Natural killer cell (primary cell): ENCODE data around the gene ADSS1. TPM values are rescaled to one million over a fixed set of nuclear protein-coding genes. Genes with fewer than 3 reads are reported as not detected.

Experiments used
- ATAC-seq, 3 donors: fragments of 150-1000 bp in 2 of 3; fragments of 200-7000 bp in 1 of 3; cut with Tn5 transposase; 1 replicate in 1 of 3; 2 replicates in 2 of 3; pipeline ENCODE4 v1.10.0; 2021; ENCODE audit warnings: mild to moderate bottlenecking in 2 of 3, moderate library complexity in 2 of 3
- DNase-seq, 2 donors: peaks; one replicate each; pipeline versions ENCODE4 v3.0.0 to v3.0.0-alpha.2; 2013 to 2021; ENCODE audit warnings: mixed read lengths in 1 of 2
- H3K27ac ChIP-seq: one replicate; pipeline ENCODE4 v1.5.1; 2013; ENCODE audit warnings: mild to moderate bottlenecking, low read length
- H3K27me3 ChIP-seq: one replicate; pipeline ENCODE4 v1.6.1; 2013; ENCODE audit warnings: low read length; ENCODE audit not compliant: control insufficient read depth, insufficient read depth
- H3K36me3 ChIP-seq: one replicate; pipeline ENCODE4 v1.6.1; 2013; ENCODE audit warnings: low read length; ENCODE audit not compliant: control insufficient read depth, insufficient read depth
- H3K4me1 ChIP-seq: one replicate; pipeline ENCODE4 v1.6.1; 2013; ENCODE audit warnings: low read length; ENCODE audit not compliant: control insufficient read depth, insufficient read depth
- H3K4me3 ChIP-seq: one replicate; pipeline ENCODE4 v1.5.1; 2013; ENCODE audit warnings: low read length
- H3K9me3 ChIP-seq: one replicate; pipeline ENCODE4 v1.6.1; 2013; ENCODE audit warnings: low read length; ENCODE audit not compliant: control insufficient read depth, insufficient read depth
- H3K27ac Mint-ChIP-seq, 2 donors: one replicate each; pipeline ENCODE4 v1.8.0; 2022; ENCODE audit warnings: mild to moderate bottlenecking in 2 of 2, mixed read lengths in 2 of 2, moderate library complexity in 1 of 2
- H3K27me3 Mint-ChIP-seq, 2 donors: one replicate each; pipeline ENCODE4 v1.8.0; 2022; ENCODE audit warnings: low read depth in 2 of 2, mixed read lengths in 2 of 2
- H3K36me3 Mint-ChIP-seq: one replicate; pipeline ENCODE4 v1.8.0; 2022; ENCODE audit warnings: mixed read lengths
- H3K4me1 Mint-ChIP-seq, 2 donors: one replicate each; pipeline ENCODE4 v1.8.0; 2022; ENCODE audit warnings: mixed read lengths in 2 of 2
- H3K4me3 Mint-ChIP-seq: one replicate; pipeline ENCODE4 v1.8.0; 2022; ENCODE audit warnings: mild to moderate bottlenecking, moderate library complexity, mixed read lengths
- H3K9me3 Mint-ChIP-seq, 2 donors: one replicate each; pipeline ENCODE4 v1.8.0; 2022; ENCODE audit warnings: mixed read lengths in 2 of 2
- CTCF ChIP-seq: fragments of 200-600 bp; IDR thresholded peaks from one replicate; pipeline ENCODE4 v1.8.0; 2022; ENCODE audit warnings: antibody characterized with exemption
- WGBS: methylation state at CpG from one replicate; pipeline ENCODE4 v1.1.7; 2013; ENCODE audit warnings: missing lambda C conversion rate; ENCODE audit not compliant: insufficient coverage; 5-methylcytosine and 5-hydroxymethylcytosine counted together
- intact Hi-C: fragments of 100-400 bp; cut with micrococcal nuclease; formaldehyde crosslinking; loops from one replicate; pipeline ENCODE4 v1.14.2; 2022
- total RNA-seq, 4 donors: library from RNA; stranded (reverse); fragments of 120-200 nt in 1 of 4; gene quantifications; one replicate each; pipeline versions ENCODE4 v1.2.3 to v1.2.4, GENCODE V29; 2013 to 2022

Gene ADSS1
- total RNA-seq, 3 donors from 2014 or later (not counting 1 experiment from before 2014, with no cell fraction given): 2.1 to 2.7 (median 2.5) TPM

DNA sequence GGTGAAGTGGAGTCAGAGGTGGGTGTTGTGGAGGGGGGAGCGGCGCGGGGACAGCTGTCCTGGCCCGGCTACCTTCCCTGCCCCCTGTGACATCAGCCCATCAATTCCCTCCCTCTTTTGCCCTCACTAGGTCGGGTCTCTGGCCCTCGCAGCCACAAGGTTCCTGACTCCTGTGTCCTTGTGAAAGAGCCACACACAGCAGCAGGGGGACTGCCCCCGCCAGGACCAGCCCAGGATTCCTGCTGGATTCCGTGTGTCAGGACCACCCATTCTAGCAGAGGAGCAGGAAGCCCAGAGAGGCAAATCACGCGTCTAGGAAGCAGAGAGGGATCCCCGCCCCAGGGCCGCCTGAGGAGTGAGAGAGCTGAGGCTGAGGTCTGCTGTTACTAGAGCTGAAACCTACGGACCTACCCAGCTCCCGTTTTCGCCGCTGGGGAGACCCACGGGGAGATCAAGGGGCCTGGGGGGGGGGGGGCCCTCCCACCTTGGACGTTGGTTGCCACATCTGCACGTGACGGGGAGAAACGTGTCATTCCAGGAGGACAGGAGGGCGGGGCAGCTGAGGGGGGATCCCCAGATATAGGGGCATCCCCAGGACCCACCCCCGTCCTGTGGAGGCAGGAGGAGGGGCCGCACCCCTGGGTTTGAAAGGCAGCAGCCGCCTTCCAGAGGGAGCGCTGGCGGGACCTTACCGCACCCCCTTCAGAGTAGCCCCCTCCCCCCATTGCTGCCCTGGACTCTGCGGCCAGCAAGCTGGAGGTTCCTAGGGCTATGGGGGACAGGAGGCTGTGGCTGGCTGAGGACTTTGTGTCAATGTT lies 47.1 kb upstream of the ADSS1 start:
- Mint-ChIP-seq H3K36me3 (no peaks in the 10 kb centered on the region), H3K27ac (peak overlapping the region in 1 of 2 donors; percentile 79), H3K9me3 (no peaks in the 10 kb centered on the region), H3K4me1 (peaks cover 6 to 28% of the 10 kb centered on the region in 2 donors), H3K27me3 (peaks cover 13 to 33% of the 10 kb centered on the region in 2 donors), H3K4me3 (peak overlapping the region; percentile 83)
- H3K9me3 ChIP-seq: no peaks in the 10 kb centered on the region
- H3K27me3 ChIP-seq: peaks cover 4% of the 10 kb centered on the region
- TF ChIP-seq CTCF: no peak
- ATAC-seq (peak in 1 of 3 donors; percentile 29), DNase-seq (peak in 1 of 2 donors; percentile 51)
- H3K27ac ChIP-seq: no peak overlapping the region
- no peak overlapping the region for H3K4me3 ChIP-seq
- 33% methylated on average over 22 of the region's 29 CpGs for WGBS
- peaks cover 36% of the 10 kb centered on the region for H3K4me1 ChIP-seq
- intact Hi-C loops: no loop called here
- H3K36me3 ChIP-seq: no peaks in the 10 kb centered on the region

DNA sequence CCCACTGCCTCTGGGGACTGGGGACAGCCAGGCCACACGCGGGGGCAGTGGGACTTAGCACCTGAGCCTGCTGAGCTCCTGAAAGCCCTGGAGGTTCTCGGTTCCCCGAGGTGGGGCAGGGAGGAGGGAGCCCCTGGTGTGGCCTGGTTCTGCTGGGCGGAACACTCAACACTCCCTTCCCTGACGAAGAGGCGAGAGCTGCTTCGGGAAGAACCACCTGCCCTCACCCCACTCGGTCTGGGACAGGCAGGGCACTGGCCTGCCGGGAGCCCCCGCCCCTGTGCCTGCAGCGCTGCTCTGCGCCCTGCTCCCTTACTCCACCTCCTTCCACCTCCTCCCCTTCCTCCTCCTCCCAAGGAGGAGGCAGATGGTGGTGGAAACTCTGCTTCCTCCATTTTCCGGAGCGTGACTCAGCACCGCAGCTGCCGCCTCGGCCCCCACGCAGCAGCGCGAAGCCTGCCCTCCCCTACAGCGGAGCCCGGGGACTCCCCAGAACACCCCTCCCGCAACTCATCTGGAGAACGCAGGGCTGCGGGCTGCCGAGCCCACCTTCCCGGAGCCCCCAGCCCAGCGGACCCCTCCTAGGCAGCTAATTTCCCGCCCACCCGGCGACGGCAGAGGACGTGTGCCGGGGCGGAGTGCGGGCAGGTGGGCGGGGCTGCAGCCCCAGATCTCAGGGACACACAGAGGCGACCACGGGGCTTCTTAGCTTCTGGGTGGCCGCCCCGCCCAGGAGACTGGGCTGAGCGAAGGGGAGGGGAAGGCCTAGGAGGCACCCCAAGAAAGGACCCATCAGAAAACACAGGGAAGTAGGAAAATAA lies 46.3 kb upstream of the ADSS1 start:
- WGBS: under 1% methylated on average over 43 of the region's 43 CpGs
- ATAC-seq: peak; percentile 77 to 91 (median 80)
- H3K27ac Mint-ChIP-seq: peak overlapping the region in 1 of 2 donors; percentile 88
- peak overlapping the region; percentile 79 for H3K4me3 Mint-ChIP-seq
- intact Hi-C loops: no loop called here
- no peak overlapping the region for H3K27ac ChIP-seq
- peaks cover 4% of the 10 kb centered on the region for H3K27me3 ChIP-seq
- H3K27me3 Mint-ChIP-seq: peaks cover 13 to 33% of the 10 kb centered on the region in 2 donors
- H3K4me1 Mint-ChIP-seq: peaks cover 6 to 28% of the 10 kb centered on the region in 2 donors
- H3K36me3 Mint-ChIP-seq: no peaks in the 10 kb centered on the region
- H3K4me1 ChIP-seq: peaks cover 36% of the 10 kb centered on the region
- peak; percentile 58 to 71 for DNase-seq
- no peaks in the 10 kb centered on the region for H3K9me3 Mint-ChIP-seq
- no peaks in the 10 kb centered on the region for H3K36me3 ChIP-seq
- H3K9me3 ChIP-seq: no peaks in the 10 kb centered on the region
- TF ChIP-seq CTCF: no peak
- H3K4me3 ChIP-seq: peak overlapping the region; percentile 44

DNA sequence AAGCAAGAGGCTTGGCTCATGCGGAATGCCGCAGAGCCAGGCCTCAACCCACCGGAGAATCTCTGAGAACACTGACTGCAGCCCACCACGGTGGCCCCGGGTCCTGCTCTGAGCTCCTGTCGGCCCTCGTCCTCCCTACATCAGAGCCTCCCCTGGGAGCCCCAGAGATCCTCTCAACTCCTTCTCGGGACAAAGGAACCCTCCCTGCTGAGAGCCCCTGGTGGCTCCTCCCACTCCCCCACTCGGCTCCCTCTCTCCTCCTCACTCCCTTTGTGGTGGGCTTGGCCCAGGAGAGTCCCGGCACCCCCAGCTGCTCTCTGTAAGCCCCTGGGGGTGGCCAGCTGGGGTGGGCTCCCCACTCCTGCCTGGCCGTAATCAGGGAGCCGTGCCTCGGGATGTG lies 45.7 kb upstream of the ADSS1 start:
- H3K27me3 Mint-ChIP-seq: peaks cover 13 to 32% of the 10 kb centered on the region in 2 donors
- H3K4me3 ChIP-seq: peak overlapping the region; percentile 44
- no peak for TF ChIP-seq CTCF
- peaks cover 6 to 28% of the 10 kb centered on the region in 2 donors for H3K4me1 Mint-ChIP-seq
- no peak for ATAC-seq
- H3K36me3 Mint-ChIP-seq: no peaks in the 10 kb centered on the region
- H3K9me3 Mint-ChIP-seq: no peaks in the 10 kb centered on the region
- no peaks in the 10 kb centered on the region for H3K9me3 ChIP-seq
- no peak for DNase-seq
- intact Hi-C loops: no loop called here
- no peaks in the 10 kb centered on the region for H3K36me3 ChIP-seq
- peak overlapping the region; percentile 79 for H3K4me3 Mint-ChIP-seq
- H3K27ac Mint-ChIP-seq: peak overlapping the region in 1 of 2 donors; percentile 88
- no peak overlapping the region for H3K27ac ChIP-seq
- WGBS: 19% methylated on average over 13 of the region's 13 CpGs
- peaks cover 4% of the 10 kb centered on the region for H3K27me3 ChIP-seq
- peaks cover 36% of the 10 kb centered on the region for H3K4me1 ChIP-seq
